A673 (cell line): Measurements from ENCODE around the gene SYT13.

Experiments used
- CTCF ChIP-seq: fragments of 300-800, 200-600 bp; sonication (generic); conservative IDR thresholded peaks from 2 replicates; pipeline ENCODE4 v1.5.1; 2017; ENCODE audit warnings: low read depth, mild to moderate bottlenecking, antibody characterized with exemption, low read length, moderate library complexity, mixed read lengths
- EZH2 ChIP-seq: fragments of 200-600 bp; sonication (generic); IDR thresholded peaks from 2 replicates; pipeline ENCODE4 v1.6.1; 2017; ENCODE audit warnings: borderline replicate concordance, low read depth, mild to moderate bottlenecking, mixed read lengths, antibody characterized with exemption, low read length; ENCODE audit not compliant: poor library complexity, severe bottlenecking

DNA sequence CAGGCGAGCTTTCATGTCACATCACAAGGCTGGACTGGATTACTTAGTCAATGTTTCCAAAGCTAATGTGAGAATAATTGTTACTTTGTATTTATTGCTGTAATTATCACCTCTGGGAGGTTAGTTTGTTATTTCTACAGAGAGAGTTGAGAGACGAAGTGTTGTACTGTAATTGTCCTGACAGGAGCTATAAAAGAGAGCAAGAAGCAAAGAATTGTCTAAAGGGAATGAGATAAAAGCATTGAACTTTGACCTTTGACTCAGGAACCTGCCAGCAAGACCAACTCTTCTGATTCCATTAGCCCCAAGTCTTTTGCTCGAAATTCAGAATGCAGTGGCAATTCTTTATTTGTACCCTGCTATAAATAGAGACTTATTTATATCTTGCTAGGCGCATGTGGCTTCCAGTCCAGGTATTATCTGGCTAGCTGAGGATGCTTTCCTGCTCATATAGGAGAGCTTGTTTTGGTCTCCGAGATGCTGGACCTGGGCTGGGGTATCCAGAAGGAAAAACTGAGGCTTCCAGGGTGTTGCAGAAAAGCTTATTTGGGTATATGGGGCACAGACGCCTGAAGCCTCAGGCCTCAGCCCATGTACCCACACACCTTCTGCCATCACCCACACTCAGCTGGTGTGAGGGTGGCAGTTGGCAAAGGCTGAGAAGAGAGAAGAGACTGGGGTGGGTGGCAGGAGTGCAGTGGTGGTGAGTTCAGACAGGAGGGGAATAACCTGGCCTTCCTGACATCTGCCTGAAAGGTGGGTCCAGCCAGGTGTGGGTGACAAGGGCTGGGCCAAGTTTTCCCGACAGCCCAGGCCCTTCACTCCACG, 40.7 kb downstream of the SYT13 start:
- no peak for TF ChIP-seq CTCF
- no peak for TF ChIP-seq EZH2
